ENCODE results near the gene ISG15.

The ISG15 gene

GRCh38 chr1:1061682-1062345, 48.5 kb downstream of the ISG15 start:
- no peak for DNase-seq (ENCODE audit: low spot score)

DNA sequence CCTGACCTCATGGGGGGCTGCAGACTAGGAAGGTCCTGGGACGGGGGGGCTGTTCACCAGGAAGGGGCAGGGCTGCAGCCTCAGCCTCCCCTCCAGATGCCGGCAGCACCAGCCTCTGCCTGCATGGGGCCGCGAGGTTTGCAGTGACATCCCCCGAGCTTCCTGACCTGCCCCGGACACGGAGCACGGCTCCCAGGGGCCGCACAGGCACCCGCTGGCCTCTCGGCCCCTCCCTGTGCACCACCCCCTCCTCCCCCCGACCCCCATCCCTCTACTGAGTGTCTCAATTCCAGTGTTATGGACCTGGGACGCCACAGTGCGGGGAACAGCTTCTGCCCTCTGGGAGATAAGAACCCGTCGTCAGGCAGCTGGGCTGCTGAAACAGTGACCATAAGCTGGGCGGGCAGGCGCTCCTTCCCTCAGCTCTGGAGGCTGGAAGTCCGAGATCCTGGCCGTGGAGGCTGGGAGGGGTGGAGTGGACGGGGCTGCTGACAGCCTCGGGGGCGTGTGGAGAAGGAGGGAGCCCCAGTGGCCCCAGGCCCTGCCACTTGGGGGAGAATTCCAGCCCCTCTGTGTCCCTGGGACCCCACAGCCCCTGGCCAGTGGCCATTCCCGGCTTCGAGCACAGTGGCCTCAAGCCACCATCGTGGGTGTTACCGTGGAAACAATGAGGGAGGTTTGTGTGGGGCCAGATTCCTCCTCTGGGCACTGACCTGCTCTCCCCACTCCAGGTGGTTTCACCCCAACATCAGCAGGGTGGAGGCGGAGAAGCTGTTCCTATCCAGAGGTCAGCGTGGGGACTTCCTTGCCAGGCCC, 49.3 kb downstream of the ISG15 start:
- no peak for DNase-seq (ENCODE audit: low spot score)

- no peak for DNase-seq (ENCODE audit: low spot score)
These were observed 50.1 kb downstream of the ISG15 start for GRCh38 chr1:1063261-1063944.

Data from hematopoietic multipotent progenitor cell treated with erythropoietin and hydrocortisone succinate and interleukin-3 and kit ligand, for 15 days (in vitro differentiated cells).